SU-DHL-6 (cell line): ENCODE data around the gene OR6C65.

Source experiments
- H2AFZ ChIP-seq: fragments of 200-600 bp; sonication (generic); 2 replicates; pipeline ENCODE4 v1.6.1; 2014; ENCODE audit warnings: low read depth, mild to moderate bottlenecking, moderate library complexity, mixed read lengths, antibody characterized with exemption, low read length; ENCODE audit not compliant: severe bottlenecking
- H3F3A ChIP-seq: fragments of 200-600 bp; shearing (Covaris generic); 2 replicates; pipeline ENCODE4 v1.6.0; 2016; ENCODE audit warnings: antibody characterized with exemption, mild to moderate bottlenecking; ENCODE audit not compliant: insufficient read depth
- H3K27ac ChIP-seq: fragments of 200-600 bp; sonication (generic); 2 replicates; pipeline ENCODE4 v1.5.1; 2016; ENCODE audit warnings: low read depth, mild to moderate bottlenecking, low read length, moderate library complexity, mixed read lengths
- H3K27me3 ChIP-seq: fragments of 200-600 bp; sonication (generic), shearing (Covaris generic); 2 replicates; pipeline ENCODE4 v1.6.0; 2014; ENCODE audit warnings: mild to moderate bottlenecking, low read length
- H3K36me3 ChIP-seq: fragments of 200-600 bp; sonication (generic); 2 replicates; pipeline ENCODE4 v1.6.1; 2014; ENCODE audit warnings: mild to moderate bottlenecking, low read length, mixed read lengths
- H3K4me2 ChIP-seq: fragments of 300-600, 200-600 bp; shearing (Covaris generic), sonication (generic); 2 replicates; pipeline ENCODE4 v1.6.0; 2014; ENCODE audit warnings: low read length, low read depth, mild to moderate bottlenecking; ENCODE audit not compliant: poor library complexity, severe bottlenecking
- H3K4me3 ChIP-seq: fragments of 200-600 bp; sonication (generic); 2 replicates; pipeline ENCODE4 v1.5.1; 2014; ENCODE audit warnings: antibody characterized with exemption, low read length, mild to moderate bottlenecking, mixed read lengths; ENCODE audit not compliant: insufficient read depth, poor library complexity, severe bottlenecking
- H3K79me2 ChIP-seq: fragments of 200-600 bp; sonication (generic); 2 replicates; pipeline ENCODE4 v1.6.1; 2014; ENCODE audit warnings: mild to moderate bottlenecking, low read length, moderate library complexity; ENCODE audit not compliant: insufficient read depth
- H3K9ac ChIP-seq: fragments of 200-600 bp; sonication (generic); 2 replicates; pipeline ENCODE4 v1.7.0; 2014; ENCODE audit warnings: mild to moderate bottlenecking, low read length
- H3K9me2 ChIP-seq: fragments of 200-600 bp; sonication (generic); replicated peaks from 2 replicates; pipeline ENCODE4 v1.6.1; 2014; ENCODE audit warnings: low read length; ENCODE audit not compliant: insufficient read depth
- H3K9me3 ChIP-seq: fragments of 200-600 bp; sonication (generic); 2 replicates; pipeline ENCODE4 v1.6.1; 2014; ENCODE audit warnings: low read length, mixed read lengths; ENCODE audit not compliant: insufficient read depth
- H4K20me1 ChIP-seq: fragments of 200-600 bp; sonication (generic); 2 replicates; pipeline ENCODE4 v1.6.1; 2014; ENCODE audit warnings: low read depth, mild to moderate bottlenecking, antibody characterized with exemption, low read length, moderate library complexity, mixed read lengths
- CTCF ChIP-seq: fragments of 200-600 bp; sonication (generic); IDR thresholded peaks from one replicate; pipeline ENCODE4 v1.5.1; 2017; ENCODE audit warnings: antibody characterized with exemption, mild to moderate bottlenecking, low read length, moderate library complexity; ENCODE audit not compliant: insufficient read depth, poor library complexity, severe bottlenecking
- EZH2phosphoT487 ChIP-seq: fragments of 200-600 bp; sonication (generic), shearing (Covaris generic); conservative IDR thresholded peaks from 2 replicates; pipeline ENCODE4 v1.6.1; 2018; ENCODE audit warnings: mild to moderate bottlenecking, antibody characterized with exemption, low read length, moderate library complexity, mixed read lengths

OR6C65 gene

DNA sequence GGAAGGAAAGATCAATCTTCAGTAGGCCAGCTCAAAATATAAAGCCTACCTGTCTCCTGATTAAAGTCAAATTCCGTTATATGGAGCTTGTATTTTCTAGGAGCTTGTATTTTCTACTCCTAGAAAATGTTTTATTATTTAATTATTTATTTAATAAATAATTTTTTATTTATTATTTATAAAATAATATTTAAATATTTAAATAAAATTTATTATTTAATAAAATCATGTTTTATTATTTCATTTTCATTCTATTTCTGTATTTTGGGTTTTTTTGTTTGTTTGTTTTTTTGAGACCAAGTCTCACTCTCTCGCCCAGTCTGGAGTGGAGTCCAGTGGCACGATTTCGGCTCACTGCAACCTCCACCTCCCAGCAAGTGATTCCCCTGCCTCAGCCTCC, 27.8 kb upstream of the OR6C65 start:
- TF ChIP-seq EZH2phosphoT487 = no peak
- no peak for TF ChIP-seq CTCF
- Histone ChIP-seq H3K9ac (no peak overlapping the region), H4K20me1 (no peaks in the 10 kb centered on the region), H3K36me3 (no peaks in the 10 kb centered on the region), H3K27me3 (no peaks in the 10 kb centered on the region), H3K9me2 (no peaks in the 10 kb centered on the region), H3K79me2 (no peaks in the 10 kb centered on the region), H3F3A (no peaks in the 10 kb centered on the region), H3K4me3 (no peak overlapping the region), H2AFZ (no peak overlapping the region), H3K27ac (no peak overlapping the region), H3K4me2 (no peak overlapping the region), H3K9me3 (no peaks in the 10 kb centered on the region)

DNA sequence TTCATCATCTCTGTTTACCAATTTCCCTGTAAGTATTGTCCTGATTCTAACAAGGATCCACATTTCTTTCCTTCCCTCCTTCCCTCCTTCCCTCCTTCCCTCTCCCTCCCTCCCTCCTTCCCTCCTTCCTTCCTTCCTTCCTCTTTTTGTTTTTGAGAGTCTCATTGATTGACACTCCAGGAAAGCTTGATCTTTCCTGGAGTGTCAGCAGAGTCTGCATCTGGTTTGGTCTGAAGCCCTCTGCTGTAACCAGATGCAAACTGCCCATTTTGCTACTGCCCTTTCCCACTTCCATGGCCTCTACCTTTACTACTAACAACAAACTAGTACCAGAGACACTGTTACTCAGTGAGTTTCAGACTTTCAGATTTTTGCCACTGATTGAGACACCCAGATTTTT, 14.4 kb upstream of the OR6C65 start:
- Histone ChIP-seq H3K4me2 (no peak overlapping the region), H3K9ac (no peak overlapping the region), H3K9me3 (no peaks in the 10 kb centered on the region), H3K4me3 (no peak overlapping the region), H3K27me3 (no peaks in the 10 kb centered on the region), H3K36me3 (no peaks in the 10 kb centered on the region), H3K9me2 (no peaks in the 10 kb centered on the region), H3K27ac (no peak overlapping the region), H4K20me1 (no peaks in the 10 kb centered on the region), H2AFZ (no peak overlapping the region), H3F3A (no peaks in the 10 kb centered on the region), H3K79me2 (no peaks in the 10 kb centered on the region)
- TF ChIP-seq CTCF (no peak), EZH2phosphoT487 (no peak)

- Histone ChIP-seq H3K4me3 (no peak overlapping the region), H3K9ac (no peak overlapping the region), H2AFZ (no peak overlapping the region), H3K27me3 (no peaks in the 10 kb centered on the region), H3K27ac (no peak overlapping the region), H3K9me2 (no peaks in the 10 kb centered on the region), H3K4me2 (no peak overlapping the region), H4K20me1 (no peaks in the 10 kb centered on the region), H3K9me3 (no peaks in the 10 kb centered on the region), H3F3A (no peaks in the 10 kb centered on the region), H3K79me2 (no peaks in the 10 kb centered on the region), H3K36me3 (no peaks in the 10 kb centered on the region)
- no peak for TF ChIP-seq EZH2phosphoT487
- no peak for TF ChIP-seq CTCF
Observed at GRCh38 chr12:55392032-55392795, 8.1 kb upstream of the OR6C65 start.
